Mesenteric fat pad (tissue), 1 donor: ENCODE data around the gene HNRNPK. TPM values are rescaled to one million over a fixed set of nuclear protein-coding genes. Genes with fewer than 3 reads are reported as not detected.

ENCODE experiments used
- DNase-seq: peaks from one replicate; pipeline ENCODE4 v3.0.0-alpha.2; 2020; ENCODE audit warnings: low spot score
- long read RNA-seq: library from polyadenylated mRNA; unstranded; transcript quantifications from one replicate; pipeline ENCODE4 v2.0.0, GENCODE V29; 2020
- total RNA-seq: library from RNA; stranded (reverse); fragmentation: NEBNext Ultra II Directional; extraction: Animal tissue kit (Norgen Biotek cat#: 25700); gene quantifications from one replicate; pipeline ENCODE4 v1.2.1, GENCODE V29; 2021
- donor health status: DM: yes; HTN: yes; CAD: no.

Gene HNRNPK
- 441 TPM for total RNA-seq
- long read RNA-seq, partial matches to known transcripts = 71 of 497 reads
- long read RNA-seq, other reads (novel, unspliced or antisense) = 425 of 497 reads

- peak; percentile 100 for DNase-seq
Measured at GRCh38 chr9:83979812-83980394, at the start of gene HNRNPK. HNRNPK (minus strand) TSS chr9:83980215; CDS start chr9:83978252, 1,963 bp downstream.

GRCh38 chr9:84027201-84027600 lies 47.2 kb upstream of the HNRNPK start:
- DNase-seq = no peak

- no peak for DNase-seq
Measured at GRCh38 chr9:84024041-84024575, 44.1 kb upstream of the HNRNPK start.

- no peak for DNase-seq
Measured at GRCh38 chr9:84007662-84008061, 27.6 kb upstream of the HNRNPK start.

- DNase-seq = no peak
Measured at GRCh38 chr9:84003246-84003645, 23.2 kb upstream of the HNRNPK start.

- no peak for DNase-seq
Measured at GRCh38 chr9:84002344-84002743, 22.3 kb upstream of the HNRNPK start.

GRCh38 chr9:84001621-84002020 lies 21.6 kb upstream of the HNRNPK start:
- no peak for DNase-seq

- no peak for DNase-seq
Measured at GRCh38 chr9:84000186-84000585, 20.2 kb upstream of the HNRNPK start.

GRCh38 chr9:83999141-83999918 lies 19.3 kb upstream of the HNRNPK start:
- DNase-seq = no peak

- DNase-seq = no peak
Measured at GRCh38 chr9:83996126-83996525, 16.1 kb upstream of the HNRNPK start.

GRCh38 chr9:83992901-83993300 lies 12.9 kb upstream of the HNRNPK start:
- no peak for DNase-seq

GRCh38 chr9:83992407-83992806 lies 12.4 kb upstream of the HNRNPK start:
- no peak for DNase-seq

GRCh38 chr9:83991355-83991754 lies 11.3 kb upstream of the HNRNPK start:
- no peak for DNase-seq

- no peak for DNase-seq
Measured at GRCh38 chr9:83988411-83988810, 8.4 kb upstream of the HNRNPK start.

GRCh38 chr9:83987402-83987791 lies 7.4 kb upstream of the HNRNPK start:
- DNase-seq = no peak

- DNase-seq = no peak
Measured at GRCh38 chr9:83986765-83987401, 6.9 kb upstream of the HNRNPK start.

- no peak for DNase-seq
Measured at GRCh38 chr9:83986195-83986594, 6.2 kb upstream of the HNRNPK start.

GRCh38 chr9:83981126-83981871 lies 1.3 kb upstream of the HNRNPK start:
- no peak for DNase-seq

GRCh38 chr9:83980395-83981125 lies 545 bp upstream of the HNRNPK start, which contains the start of gene RMI1:
RMI1 (plus strand) TSS chr9:83980805; CDS start chr9:84000987, 20,182 bp downstream.
- DNase-seq = peak; percentile 99

GRCh38 chr9:83978992-83979811 lies 813 bp downstream of the HNRNPK start:
- DNase-seq = peak; percentile 94
